HAP-1 (cell line): ENCODE results near the gene BRD9.
"Not testable (repeated sequence)": the region's sequence is repeated elsewhere in the genome, so short reads cannot be mapped to it uniquely, and the experiment has no call there.

Experiments used
- DNase-seq, 2 experiments: peaks; one replicate each; pipeline ENCODE4 v3.0.0-alpha.2; 2016 to 2020; ENCODE audit warnings: low spot score in 2 of 2
- H3K27me3 ChIP-seq: fragments of 250-450 bp; sonication (Bioruptor Pico); 2 replicates; pipeline ENCODE4 v1.5.1; 2020; ENCODE audit warnings: low read depth, mild to moderate bottlenecking, moderate library complexity
- H3K36me3 ChIP-seq: fragments of 250-450 bp; sonication (Bioruptor Pico); replicated peaks from 2 replicates; pipeline ENCODE4 v1.5.1; 2020; ENCODE audit warnings: mild to moderate bottlenecking
- H3K4me1 ChIP-seq: fragments of 250-450 bp; sonication (Bioruptor Pico); 2 replicates; pipeline ENCODE4 v1.5.1; 2020; ENCODE audit warnings: mild to moderate bottlenecking
- H3K4me3 ChIP-seq: fragments of 250-450 bp; sonication (Bioruptor Pico); 2 replicates; pipeline ENCODE4 v1.5.1; 2020; ENCODE audit warnings: mild to moderate bottlenecking, moderate library complexity
- H3K9me3 ChIP-seq: fragments of 250-450 bp; sonication (Bioruptor Pico); 2 replicates; pipeline ENCODE4 v1.5.1; 2020; ENCODE audit warnings: mild to moderate bottlenecking, moderate library complexity
- in situ Hi-C: fragments of 300-500 bp; cut with MboI; formaldehyde crosslinking; loops from 3 replicates; pipeline ENCODE4 v1.14.3; 2020; ENCODE audit warnings: low sequenced_read_pairs, inconsistent platforms, mixed read lengths

Gene BRD9

GRCh38 chr5:885529-885928, 7.1 kb downstream of the BRD9 start:
- DNase-seq = no peak
- Histone ChIP-seq H3K36me3 (peaks cover 96% of the 10 kb centered on the region), H3K9me3 (no peaks in the 10 kb centered on the region), H3K4me3 (no peak overlapping the region), H3K27me3 (no peaks in the 10 kb centered on the region), H3K4me1 (no peaks in the 10 kb centered on the region; the same call in 1 of the 2 replicates)
- in situ Hi-C loops = no loop called here

DNA sequence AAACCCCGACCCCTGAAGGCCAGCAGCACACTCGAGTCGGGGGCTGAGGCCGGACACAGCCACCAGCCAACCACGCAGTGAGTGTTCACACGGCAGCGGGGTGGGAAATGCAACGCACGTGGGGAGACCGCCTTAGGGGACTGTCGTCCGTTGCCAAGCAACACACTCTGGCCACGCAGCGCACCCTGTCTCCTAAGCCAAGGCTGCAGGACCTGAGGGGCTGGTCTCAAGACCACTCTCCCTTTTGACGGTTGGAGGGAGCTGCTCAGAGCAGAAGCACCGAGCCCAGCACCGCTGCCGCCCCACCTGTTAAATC, 7.5 kb downstream of the BRD9 start:
- Histone ChIP-seq H3K9me3 (no peaks in the 10 kb centered on the region), H3K36me3 (peaks cover 92% of the 10 kb centered on the region), H3K4me3 (no peak overlapping the region), H3K27me3 (no peaks in the 10 kb centered on the region), H3K4me1 (no peaks in the 10 kb centered on the region)
- in situ Hi-C loops = no loop called here
- no peak for DNase-seq

DNA sequence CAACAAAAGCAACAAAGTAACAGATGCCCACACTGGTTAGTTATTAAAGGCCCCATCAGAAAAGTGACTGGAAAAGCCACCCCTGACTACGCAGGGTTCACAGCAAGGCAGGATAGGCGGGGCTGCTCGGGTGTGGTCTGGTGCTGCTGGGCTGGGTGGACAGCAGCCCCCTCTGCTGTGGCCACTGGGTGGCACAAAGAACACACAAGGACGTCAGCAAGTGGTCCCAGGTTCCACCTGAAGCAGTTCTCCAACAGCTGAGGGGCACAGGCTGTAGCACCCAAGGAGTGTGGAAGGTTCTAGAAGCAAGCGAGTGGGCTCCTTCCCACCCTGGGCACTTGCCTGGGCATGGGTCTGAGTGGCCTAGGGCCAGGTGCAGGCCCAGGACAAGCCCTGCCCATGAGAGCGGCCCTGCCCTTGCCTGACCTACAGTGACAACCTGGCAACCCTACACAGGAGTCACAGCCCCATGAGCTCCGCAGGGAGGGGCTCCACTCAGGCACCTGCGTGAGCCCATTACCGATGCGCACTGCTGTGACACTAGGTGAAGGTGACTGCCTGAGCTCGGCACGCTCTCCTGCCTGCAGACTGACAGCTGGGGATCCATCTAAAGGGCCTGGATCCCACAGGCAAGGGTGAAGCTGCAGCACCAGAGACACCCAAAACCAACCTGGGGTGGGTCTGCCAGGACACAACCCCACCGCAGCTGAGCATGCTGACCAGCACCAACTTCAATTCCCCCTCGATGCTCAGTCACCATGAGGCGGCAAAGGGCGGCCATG, 8.1 kb downstream of the BRD9 start:
- no peak for DNase-seq
- Histone ChIP-seq H3K4me3 (no peak overlapping the region), H3K36me3 (peaks cover 87% of the 10 kb centered on the region), H3K9me3 (no peaks in the 10 kb centered on the region), H3K4me1 (no peaks in the 10 kb centered on the region), H3K27me3 (no peaks in the 10 kb centered on the region)
- in situ Hi-C loops = no loop called here

DNA sequence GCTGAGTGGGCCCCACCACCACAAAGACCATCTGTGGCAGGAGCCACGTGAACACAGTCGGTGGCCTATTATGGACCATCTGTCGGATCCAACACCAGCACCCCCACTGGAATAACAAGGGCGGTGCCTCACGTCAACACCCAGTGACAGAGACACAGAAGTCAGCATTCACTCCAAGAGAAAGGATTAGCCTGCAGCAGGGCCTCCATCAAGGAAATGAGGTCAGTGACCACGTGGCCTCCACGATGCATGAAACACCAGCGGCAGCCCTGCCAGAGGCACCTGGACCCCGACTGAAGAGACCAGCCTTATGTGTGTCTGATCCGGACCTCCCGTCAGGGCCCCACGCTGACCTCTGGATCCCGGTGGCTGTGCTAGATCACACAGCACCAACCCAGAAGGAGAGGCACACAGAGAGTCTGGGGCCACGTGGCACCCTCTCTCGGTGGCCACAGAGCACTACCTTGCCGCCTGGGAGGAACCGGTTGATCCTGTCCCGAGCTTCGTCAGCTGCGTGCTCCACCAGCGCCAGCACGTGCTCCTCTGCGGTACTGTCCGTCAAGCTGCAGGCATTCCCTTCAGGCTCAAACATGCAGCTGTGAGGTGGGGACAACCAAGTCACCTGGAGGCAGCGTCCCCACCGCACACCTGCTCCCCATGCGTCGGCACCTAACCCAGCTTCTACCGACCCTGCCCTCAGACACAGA, 9.0 kb downstream of the BRD9 start:
- Histone ChIP-seq H3K4me3 (no peak overlapping the region), H3K36me3 (peaks cover 78% of the 10 kb centered on the region), H3K27me3 (no peaks in the 10 kb centered on the region), H3K4me1 (no peaks in the 10 kb centered on the region), H3K9me3 (no peaks in the 10 kb centered on the region)
- in situ Hi-C loops = no loop called here
- DNase-seq = no peak

DNA sequence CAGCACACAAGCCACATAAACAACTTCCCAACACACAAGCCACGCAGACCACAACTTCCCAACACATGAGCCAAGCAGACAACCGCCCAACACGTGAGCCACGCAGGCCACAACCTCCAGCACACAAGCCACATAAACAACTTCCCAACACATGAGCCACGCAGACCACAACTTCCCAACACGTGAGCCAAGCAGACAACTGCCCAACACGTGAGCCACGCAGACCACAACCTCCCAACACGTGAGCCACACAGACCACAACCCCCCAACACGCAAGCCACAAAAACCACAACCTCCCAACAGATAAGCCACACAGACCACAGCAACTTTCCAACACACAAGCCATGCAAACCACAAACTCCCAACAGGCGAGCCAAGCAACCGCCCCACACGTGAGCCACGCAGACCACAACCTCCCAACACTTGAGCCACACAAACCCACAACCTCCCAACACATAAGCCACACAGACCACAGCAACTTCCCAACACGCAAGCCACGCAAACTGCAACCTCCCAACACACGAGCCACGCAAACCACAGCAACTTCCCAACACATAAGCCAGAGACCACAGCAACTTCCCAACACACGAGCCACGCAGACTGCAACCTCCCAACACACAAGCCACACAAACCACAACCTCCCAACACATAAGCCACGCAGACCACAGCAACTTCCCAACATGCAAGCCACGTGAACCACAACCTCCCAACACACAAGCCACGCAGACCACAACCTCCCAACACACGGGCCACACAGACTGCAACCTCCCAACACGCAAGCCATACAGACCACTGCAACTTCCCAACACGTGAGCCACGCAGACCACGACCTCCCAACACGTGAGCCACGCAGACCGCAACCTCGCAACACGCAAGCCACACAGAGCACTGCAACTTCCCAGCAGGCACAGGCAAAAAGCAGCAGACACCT, 10.1 kb downstream of the BRD9 start:
- Histone ChIP-seq H3K27me3 (no peaks in the 10 kb centered on the region), H3K9me3 (no peaks in the 10 kb centered on the region), H3K4me3 (no peak overlapping the region), H3K4me1 (no peaks in the 10 kb centered on the region), H3K36me3 (peaks cover 74% of the 10 kb centered on the region)
- in situ Hi-C loops = no loop called here
- DNase-seq = no peak

GRCh38 chr5:881551-881935, 11.1 kb downstream of the BRD9 start:
- Histone ChIP-seq H3K36me3 (peaks cover 74% of the 10 kb centered on the region), H3K27me3 (no peaks in the 10 kb centered on the region), H3K4me1 (no peaks in the 10 kb centered on the region), H3K9me3 (no peaks in the 10 kb centered on the region), H3K4me3 (no peak overlapping the region)
- in situ Hi-C loops = no loop called here
- DNase-seq = no peak

DNA sequence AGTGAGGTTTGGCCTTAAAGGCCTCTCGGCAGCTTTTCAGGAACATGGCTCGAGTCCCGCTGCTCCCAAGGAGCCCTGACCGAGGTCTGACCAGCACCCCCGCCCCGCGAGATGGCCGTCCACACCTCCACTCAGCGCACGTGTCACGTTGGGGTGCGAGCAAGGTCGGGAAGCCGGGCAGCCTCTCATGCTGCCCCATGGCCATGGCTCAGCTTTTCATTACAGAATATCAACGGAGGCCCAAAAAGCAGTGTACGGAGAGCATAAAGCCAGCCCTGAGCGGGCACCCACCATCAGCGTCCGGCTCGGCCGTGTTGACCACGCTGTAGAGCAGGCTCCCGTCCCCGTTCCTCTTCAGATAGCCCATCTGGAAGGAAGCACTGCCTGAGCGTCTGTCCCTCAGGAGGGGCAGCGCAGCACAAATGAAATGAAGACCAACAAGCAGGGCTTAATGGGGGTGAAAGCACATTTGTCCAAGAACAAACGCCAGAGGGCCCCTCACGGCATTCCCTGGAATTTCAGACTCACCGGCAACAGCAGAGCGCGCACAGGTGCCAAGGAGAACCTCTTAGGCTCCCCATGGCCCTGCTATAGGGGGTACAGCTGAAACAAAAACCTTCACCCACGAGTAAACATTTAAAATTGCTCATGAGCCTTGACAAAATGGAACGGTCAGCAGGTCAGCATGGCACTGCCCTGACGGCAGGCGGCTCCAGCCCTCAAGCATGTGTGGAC, 11.6 kb downstream of the BRD9 start:
- peaks cover 74% of the 10 kb centered on the region for H3K36me3 ChIP-seq
- in situ Hi-C loops = no loop called here
- no peaks in the 10 kb centered on the region for H3K4me1 ChIP-seq

GRCh38 chr5:878677-879076, 13.9 kb downstream of the BRD9 start:
- H3K27me3 ChIP-seq, in situ Hi-C loops, H3K4me3 ChIP-seq, H3K9me3 ChIP-seq, H3K4me1 ChIP-seq, DNase-seq: not testable (repeated sequence)
- H3K36me3 ChIP-seq = peaks cover 65% of the 10 kb centered on the region

More for the DNA sequence above, 11.6 kb downstream of the BRD9 start:
- Histone ChIP-seq H3K4me3 (no peak overlapping the region), H3K27me3 (no peaks in the 10 kb centered on the region), H3K9me3 (no peaks in the 10 kb centered on the region)
- DNase-seq = no peak

GRCh38 chr5:878125-878524, 14.5 kb downstream of the BRD9 start:
- Histone ChIP-seq H3K4me3 (no peak overlapping the region), H3K27me3 (no peaks in the 10 kb centered on the region), H3K9me3 (no peaks in the 10 kb centered on the region), H3K36me3 (peaks cover 59% of the 10 kb centered on the region), H3K4me1 (no peaks in the 10 kb centered on the region)
- no peak for DNase-seq
- in situ Hi-C loops = no loop called here

GRCh38 chr5:876398-877365, 15.9 kb downstream of the BRD9 start:
- no peaks in the 10 kb centered on the region for H3K9me3 ChIP-seq
- in situ Hi-C loops = no loop called here
- H3K4me3 ChIP-seq = no peak overlapping the region
- H3K4me1 ChIP-seq = no peaks in the 10 kb centered on the region
- no peak for DNase-seq
- H3K27me3 ChIP-seq = no peaks in the 10 kb centered on the region
- peaks cover 60% of the 10 kb centered on the region for H3K36me3 ChIP-seq

- H3K4me1 ChIP-seq = no peaks in the 10 kb centered on the region
- H3K36me3 ChIP-seq = peaks cover 60% of the 10 kb centered on the region
- H3K9me3 ChIP-seq = no peaks in the 10 kb centered on the region
- no peak for DNase-seq
- in situ Hi-C loops = no loop called here
- H3K4me3 ChIP-seq = no peak overlapping the region
- no peaks in the 10 kb centered on the region for H3K27me3 ChIP-seq
Observed at GRCh38 chr5:875931-876330, 16.7 kb downstream of the BRD9 start.

DNA sequence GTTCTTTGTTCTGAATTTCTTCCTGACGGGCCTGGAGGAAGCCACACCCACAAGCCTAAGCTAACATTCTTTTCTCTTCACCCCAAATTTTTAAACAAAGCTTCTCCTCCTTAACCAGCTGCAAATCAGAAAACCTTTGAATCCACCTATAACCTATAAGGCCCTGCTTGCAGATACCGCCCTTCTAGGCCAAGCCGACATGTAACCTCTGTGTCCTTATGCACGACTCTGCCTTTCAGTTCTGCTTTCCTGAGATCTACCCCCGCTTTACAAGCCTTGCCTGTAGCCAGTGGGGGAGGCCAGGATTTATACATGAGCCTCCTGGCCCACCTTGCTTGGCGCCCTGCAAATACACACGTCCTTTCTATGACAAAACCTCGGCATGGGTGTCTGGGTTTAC, 19.3 kb downstream of the BRD9 start:
- H3K4me1 ChIP-seq = no peaks in the 10 kb centered on the region
- H3K27me3 ChIP-seq = no peaks in the 10 kb centered on the region
- H3K9me3 ChIP-seq = no peaks in the 10 kb centered on the region
- no peak for DNase-seq
- H3K36me3 ChIP-seq = peaks cover 81% of the 10 kb centered on the region
- no peak overlapping the region for H3K4me3 ChIP-seq
- in situ Hi-C loops = no loop called here
